ENCODE results near the gene DDX31. TPM values are rescaled to one million over a fixed set of nuclear protein-coding genes. Genes with fewer than 3 reads are reported as not detected.

The DDX31 gene
- total RNA-seq, 2 donors from 2014 or later = 8.6 to 15.6 TPM

DNA sequence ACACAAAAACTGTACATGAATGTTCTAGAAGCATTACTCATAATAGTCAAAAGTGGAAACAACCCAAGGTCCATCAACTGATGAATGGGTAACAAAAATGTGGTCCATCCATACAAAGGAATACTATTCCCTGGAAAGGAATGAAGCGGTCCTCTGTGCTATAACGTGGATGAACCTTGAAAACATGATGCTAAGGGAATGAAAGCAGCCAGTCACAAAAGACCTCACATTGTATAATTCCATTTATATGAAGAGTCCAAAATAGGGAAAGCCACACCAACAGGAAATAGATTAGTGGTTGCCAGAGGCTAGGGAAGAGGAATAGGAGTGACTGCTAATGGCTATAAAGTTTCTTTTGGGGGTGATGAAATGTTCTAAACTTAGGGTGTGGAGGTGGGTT lies 110.1 kb downstream of the DDX31 start:
- no peaks in the 10 kb centered on the region for H3K27me3 ChIP-seq
- ATAC-seq = no peak
- H3K4me3 ChIP-seq = no peak overlapping the region
- 87 to 89% methylated on average over 2 of the region's 2 CpGs for WGBS, 2 donors
- no peaks in the 10 kb centered on the region for H3K9me3 ChIP-seq
- DNase-seq = no peak
- no peak overlapping the region for H3K27ac ChIP-seq
- TF ChIP-seq, protein P1, sequence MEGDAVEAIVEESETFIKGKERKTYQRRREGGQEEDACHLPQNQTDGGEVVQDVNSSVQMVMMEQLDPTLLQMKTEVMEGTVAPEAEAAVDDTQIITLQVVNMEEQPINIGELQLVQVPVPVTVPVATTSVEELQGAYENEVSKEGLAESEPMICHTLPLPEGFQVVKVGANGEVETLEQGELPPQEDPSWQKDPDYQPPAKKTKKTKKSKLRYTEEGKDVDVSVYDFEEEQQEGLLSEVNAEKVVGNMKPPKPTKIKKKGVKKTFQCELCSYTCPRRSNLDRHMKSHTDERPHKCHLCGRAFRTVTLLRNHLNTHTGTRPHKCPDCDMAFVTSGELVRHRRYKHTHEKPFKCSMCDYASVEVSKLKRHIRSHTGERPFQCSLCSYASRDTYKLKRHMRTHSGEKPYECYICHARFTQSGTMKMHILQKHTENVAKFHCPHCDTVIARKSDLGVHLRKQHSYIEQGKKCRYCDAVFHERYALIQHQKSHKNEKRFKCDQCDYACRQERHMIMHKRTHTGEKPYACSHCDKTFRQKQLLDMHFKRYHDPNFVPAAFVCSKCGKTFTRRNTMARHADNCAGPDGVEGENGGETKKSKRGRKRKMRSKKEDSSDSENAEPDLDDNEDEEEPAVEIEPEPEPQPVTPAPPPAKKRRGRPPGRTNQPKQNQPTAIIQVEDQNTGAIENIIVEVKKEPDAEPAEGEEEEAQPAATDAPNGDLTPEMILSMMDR (IDR thresholded peaks at IDR 0.05) = no peak
- TF ChIP-seq POLR2A (IDR thresholded peaks at IDR 0.05) = no peak
- H3K36me3 ChIP-seq (replicated peaks in 1 of 2; ENCODE audit: insufficient read depth in 1 of 2, low read depth in 2 of 2) = no peaks in the 10 kb centered on the region
- intact Hi-C loops (cut with DNase I) = no loop called here
- no peaks in the 10 kb centered on the region for H3K4me1 ChIP-seq

DNA sequence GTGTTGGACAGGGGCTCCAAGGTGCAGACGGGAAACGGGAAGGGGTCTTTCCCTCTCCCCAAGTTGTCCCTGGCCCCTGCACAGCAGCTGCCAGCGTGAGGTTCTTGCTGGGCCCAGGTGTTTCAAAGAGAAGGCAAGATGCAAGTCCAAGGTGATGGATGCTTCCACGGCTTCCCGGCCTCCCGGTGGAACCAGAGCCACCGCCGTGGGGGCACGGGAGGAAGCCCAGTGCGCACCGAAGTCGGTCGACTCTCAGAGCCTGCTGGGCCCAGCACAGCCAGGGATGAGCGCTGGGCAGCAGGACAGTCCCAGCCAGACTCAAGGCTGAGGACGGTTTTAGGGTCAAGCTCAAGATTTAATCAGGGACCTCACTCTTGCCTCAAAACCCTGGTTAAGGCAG lies 112.6 kb downstream of the DDX31 start:
- H3K36me3 ChIP-seq (replicated peaks in 1 of 2; ENCODE audit: insufficient read depth in 1 of 2, low read depth in 2 of 2) = no peaks in the 10 kb centered on the region
- TF ChIP-seq, protein P1 (IDR thresholded peaks at IDR 0.05) = no peak
- no peak for TF ChIP-seq POLR2A (IDR thresholded peaks at IDR 0.05)
- WGBS, 2 donors = 80 to 82% methylated on average over 7 to 15 of the region's 15 CpGs

GRCh38 chr9:132556714-132557113 lies 113.1 kb downstream of the DDX31 start:
- intact Hi-C loops (cut with DNase I) = no loop called here
- Histone ChIP-seq H3K36me3 (replicated peaks in 1 of 2; ENCODE audit: insufficient read depth in 1 of 2, low read depth in 2 of 2) (no peaks in the 10 kb centered on the region), H3K4me1 (no peaks in the 10 kb centered on the region), H3K27ac (no peak overlapping the region), H3K27me3 (no peaks in the 10 kb centered on the region), H3K4me3 (no peak overlapping the region), H3K9me3 (no peaks in the 10 kb centered on the region)
- ATAC-seq (no peak), DNase-seq (no peak)
- WGBS, 2 donors = 62 to 84% methylated on average over 24 to 26 of the region's 26 CpGs
- TF ChIP-seq, protein P1 (IDR thresholded peaks at IDR 0.05) = no peak

More for the DNA sequence above, 112.6 kb downstream of the DDX31 start:
- Histone ChIP-seq H3K4me1 (no peaks in the 10 kb centered on the region), H3K27ac (no peak overlapping the region), H3K4me3 (no peak overlapping the region), H3K9me3 (no peaks in the 10 kb centered on the region), H3K27me3 (no peaks in the 10 kb centered on the region)
- ATAC-seq = no peak
- intact Hi-C loops (cut with DNase I) = no loop called here
- DNase-seq = no peak

DNA sequence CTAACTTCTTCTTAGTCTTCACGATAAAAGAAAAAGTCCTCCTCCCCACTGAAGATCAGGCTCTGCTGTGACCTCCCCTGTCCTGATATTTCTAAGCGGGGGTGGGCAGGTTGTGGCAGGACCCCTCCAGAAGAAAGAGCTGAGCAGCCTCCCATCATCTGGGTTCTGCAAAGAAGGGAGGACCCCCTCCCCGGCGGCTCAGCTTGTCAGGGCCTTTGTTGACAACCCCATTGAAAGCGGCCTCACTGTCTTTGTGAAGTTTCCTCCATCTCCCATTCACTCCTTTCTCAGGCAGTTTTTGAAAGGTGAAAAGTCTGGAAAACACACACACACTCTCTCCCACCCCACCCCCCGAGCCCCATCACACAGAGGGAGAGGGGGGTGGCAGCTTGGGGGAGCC lies 113.5 kb downstream of the DDX31 start:
- Histone ChIP-seq H3K27me3 (no peaks in the 10 kb centered on the region), H3K4me3 (no peak overlapping the region), H3K9me3 (no peaks in the 10 kb centered on the region), H3K4me1 (no peaks in the 10 kb centered on the region), H3K36me3 (replicated peaks in 1 of 2; ENCODE audit: insufficient read depth in 1 of 2, low read depth in 2 of 2) (no peaks in the 10 kb centered on the region), H3K27ac (no peak overlapping the region)
- 50 to 51% methylated on average over 6 of the region's 6 CpGs for WGBS, 2 donors
- ATAC-seq = no peak
- intact Hi-C loops (cut with DNase I) = no loop called here
- no peak for DNase-seq
- TF ChIP-seq POLR2A (IDR thresholded peaks at IDR 0.05) = no peak
- TF ChIP-seq, protein P1 (IDR thresholded peaks at IDR 0.05) = no peak

DNA sequence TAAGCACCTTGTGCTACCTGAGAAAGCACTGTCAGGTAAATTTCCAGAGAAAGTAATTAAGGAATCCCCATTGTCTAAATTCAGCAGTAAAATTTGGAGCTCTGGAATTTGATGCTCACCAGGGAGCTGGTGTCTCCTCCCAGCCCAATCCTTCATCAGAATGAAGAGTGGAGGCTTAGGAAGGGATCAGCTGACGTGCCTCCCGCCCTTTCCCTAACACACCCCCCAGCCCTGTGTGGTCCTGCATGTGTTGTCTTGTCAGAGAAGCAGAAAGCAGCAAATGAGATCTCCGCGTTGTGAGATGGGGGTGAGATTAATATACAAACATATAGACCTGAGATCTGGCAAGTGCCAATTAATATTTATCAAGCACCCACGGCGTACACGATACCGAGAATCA lies 114.3 kb downstream of the DDX31 start:
- TF ChIP-seq, protein P1 (IDR thresholded peaks at IDR 0.05) = no peak
- TF ChIP-seq POLR2A (IDR thresholded peaks at IDR 0.05) = no peak
- Histone ChIP-seq H3K4me1 (no peaks in the 10 kb centered on the region), H3K36me3 (replicated peaks in 1 of 2; ENCODE audit: insufficient read depth in 1 of 2, low read depth in 2 of 2) (no peaks in the 10 kb centered on the region), H3K27ac (no peak overlapping the region), H3K27me3 (no peaks in the 10 kb centered on the region), H3K4me3 (no peak overlapping the region), H3K9me3 (no peaks in the 10 kb centered on the region)
- intact Hi-C loops (cut with DNase I) = no loop called here
- no peak for DNase-seq
- no peak for ATAC-seq
- 60 to 67% methylated on average over 8 of the region's 8 CpGs for WGBS, 2 donors

All from body of pancreas (tissue), 4 donors.